Measurements from ENCODE around the gene TMPRSS11D. TPM values are rescaled to one million over a fixed set of nuclear protein-coding genes. Genes with fewer than 3 reads are reported as not detected.

TMPRSS11D gene
- total and polyA plus RNA-seq, 8 donors, result not detected

- WGBS, 2 donors, result 52 to 62% methylated on average over 3 of the region's 3 CpGs
- DNase-seq (no peak), ATAC-seq (no peak), FAIRE-seq (no peak)
- Histone ChIP-seq H3K9me3 (no peaks in the 10 kb centered on the region), H3K4me3 (no peak overlapping the region), H3K27me3 (no peaks in the 10 kb centered on the region), H3K27ac (no peak overlapping the region), H3K4me1 (no peaks in the 10 kb centered on the region), H3K36me3 (no peaks in the 10 kb centered on the region)
- intact Hi-C loops (cut with DNase I), result no loop called here
- TF ChIP-seq CTCF (IDR thresholded peaks at IDR 0.05), result no peak
These were observed 9.1 kb upstream of the TMPRSS11D start for GRCh38 chr4:67892905-67893304.

- Histone ChIP-seq H3K9me3 (no peaks in the 10 kb centered on the region), H3K27me3 (no peaks in the 10 kb centered on the region), H3K27ac (no peak overlapping the region), H3K4me1 (no peaks in the 10 kb centered on the region), H3K4me3 (no peak overlapping the region), H3K36me3 (no peaks in the 10 kb centered on the region)
- FAIRE-seq (no peak), DNase-seq (no peak), ATAC-seq (no peak)
- no peak for TF ChIP-seq CTCF (IDR thresholded peaks at IDR 0.05)
- intact Hi-C loops (cut with DNase I), result no loop called here
- 52 to 79% methylated on average over 2 of the region's 2 CpGs for WGBS, 2 donors
These were observed 8.5 kb upstream of the TMPRSS11D start for GRCh38 chr4:67892253-67892652.

GRCh38 chr4:67891645-67892044, 7.8 kb upstream of the TMPRSS11D start:
- Histone ChIP-seq H3K27ac (no peak overlapping the region), H3K27me3 (no peaks in the 10 kb centered on the region), H3K4me1 (no peaks in the 10 kb centered on the region), H3K4me3 (no peak overlapping the region), H3K36me3 (no peaks in the 10 kb centered on the region), H3K9me3 (no peaks in the 10 kb centered on the region)
- intact Hi-C loops (cut with DNase I), result no loop called here
- ATAC-seq, result no peak
- TF ChIP-seq CTCF (IDR thresholded peaks at IDR 0.05), result no peak
- no peak for DNase-seq
- FAIRE-seq, result no peak

GRCh38 chr4:67886281-67886680, 2.5 kb upstream of the TMPRSS11D start:
- H3K4me3 ChIP-seq, result no peak overlapping the region
- DNase-seq (no peak), ATAC-seq (no peak), FAIRE-seq (no peak)
- intact Hi-C loops (cut with DNase I), result no loop called here
- H3K9me3 ChIP-seq, result no peaks in the 10 kb centered on the region
- 74 to 84% methylated on average over 4 of the region's 4 CpGs for WGBS, 2 donors
- no peaks in the 10 kb centered on the region for H3K4me1 ChIP-seq
- no peak overlapping the region for H3K27ac ChIP-seq
- TF ChIP-seq CTCF (IDR thresholded peaks at IDR 0.05), result no peak
- no peaks in the 10 kb centered on the region for H3K36me3 ChIP-seq
- H3K27me3 ChIP-seq, result no peaks in the 10 kb centered on the region

- no peak for FAIRE-seq
These were observed 2.0 kb upstream of the TMPRSS11D start for GRCh38 chr4:67885762-67886161.

More at GRCh38 chr4:67885762-67886161, 2.0 kb upstream of the TMPRSS11D start:
- ATAC-seq (no peak), DNase-seq (no peak)
- no peak for TF ChIP-seq CTCF (IDR thresholded peaks at IDR 0.05)
- Histone ChIP-seq H3K4me1 (no peaks in the 10 kb centered on the region), H3K4me3 (no peak overlapping the region), H3K27ac (no peak overlapping the region), H3K36me3 (no peaks in the 10 kb centered on the region), H3K27me3 (no peaks in the 10 kb centered on the region), H3K9me3 (no peaks in the 10 kb centered on the region)
- 60 to 74% methylated on average over 6 of the region's 6 CpGs for WGBS, 2 donors
- intact Hi-C loops (cut with DNase I), result no loop called here

All from pancreas (tissue), 10 donors.